AG04450 (cell line): ENCODE measurements around the gene SH3PXD2A. TPM values are rescaled to one million over a fixed set of nuclear protein-coding genes. Genes with fewer than 3 reads are reported as not detected.

Experiments used
- CTCF ChIA-PET: fragments of 300-600, 350-600 bp; formaldehyde crosslinking; extraction: SDS; loops from one replicate; lab custom pipeline; 2022; ENCODE audit warnings: antibody characterized with exemption, inconsistent platforms; lab: Charles Lee
- POLR2A ChIA-PET: fragments of 350-600 bp; formaldehyde crosslinking; extraction: SDS; loops from one replicate; lab custom pipeline; 2021; ENCODE audit warnings: antibody characterized with exemption, inconsistent platforms; lab: Yijun Ruan, JAX
- DNase-seq: peaks from one replicate; pipeline ENCODE4 v3.0.0-alpha.2; 2011; ENCODE audit warnings: low read depth, low spot score
- H3K27ac ChIP-seq: one replicate; pipeline ENCODE4 v1.5.1; 2012; ENCODE audit warnings: low read depth, low read length, control low read depth
- H3K27me3 ChIP-seq: one replicate; pipeline ENCODE4 v1.6.0; 2012; ENCODE audit warnings: low read length; ENCODE audit not compliant: control insufficient read depth, insufficient read depth
- H3K4me3 ChIP-seq: 2 replicates; pipeline ENCODE4 v1.5.1; 2011; ENCODE audit warnings: mild to moderate bottlenecking, low read depth, low read length, control low read depth
- H3K9me3 ChIP-seq: 2 replicates; pipeline ENCODE4 v1.5.1; 2012; ENCODE audit warnings: low read length; ENCODE audit not compliant: control insufficient read depth, insufficient read depth
- CTCF ChIP-seq: IDR thresholded peaks from 2 replicates; pipeline ENCODE4 v1.5.1; 2011; ENCODE audit warnings: low read depth, low read length, control low read depth, inconsistent platforms
- polyA plus RNA-seq: library from polyadenylated mRNA; depleted of rRNA; stranded (reverse); fragments of >200 nt; gene quantifications from 2 replicates; pipeline ENCODE4 v1.2.3, GENCODE V29; 2011

The SH3PXD2A gene
- polyA plus RNA-seq, 1 experiment = 22.9 TPM

- H3K27me3 ChIP-seq = no peaks in the 10 kb centered on the region
- ChIA-PET POLR2A (interaction anchor here (0.6 to 1.2 kb wide), 4 partner anchors 9 to 1354 kb away, joined by 3 to 5 read pairs (median 4); no protein-coding TSS in a partner anchor), CTCF (interaction anchor here (3.2 kb wide), 1 partner anchor 9 kb away, joined by 20 read pairs; no protein-coding TSS in a partner anchor)
- TF ChIP-seq CTCF = no peak
- H3K9me3 ChIP-seq = no peaks in the 10 kb centered on the region; the same call in 1 of the 2 replicates
- DNase-seq = peak; percentile 79
- H3K4me3 ChIP-seq = peak overlapping the region; percentile 75
- H3K27ac ChIP-seq = peak overlapping the region; percentile 100
Observed at GRCh38 chr10:103676851-103677417, 178.4 kb downstream of the SH3PXD2A start.

- no peaks in the 10 kb centered on the region for H3K27me3 ChIP-seq
- POLR2A ChIA-PET = interaction anchor here (0.6 to 1.2 kb wide), 4 partner anchors 9 to 1353 kb away, joined by 3 to 5 read pairs (median 4); no protein-coding TSS in a partner anchor
- peak overlapping the region; percentile 100 for H3K27ac ChIP-seq
- no peak for DNase-seq
- peak overlapping the region; percentile 75 for H3K4me3 ChIP-seq
- CTCF ChIA-PET = interaction anchor here (1.6 to 3.2 kb wide), 2 partner anchors 10 kb away, joined by 8 to 20 read pairs; no protein-coding TSS in a partner anchor
- no peak for TF ChIP-seq CTCF
- no peaks in the 10 kb centered on the region; the same call in 1 of the 2 replicates for H3K9me3 ChIP-seq
Observed at GRCh38 chr10:103676058-103676785, 179.2 kb downstream of the SH3PXD2A start.

GRCh38 chr10:103673606-103674005, 181.8 kb downstream of the SH3PXD2A start:
- TF ChIP-seq CTCF = no peak
- H3K27me3 ChIP-seq = no peaks in the 10 kb centered on the region
- ChIA-PET CTCF (no interaction called here), POLR2A (no interaction called here)
- DNase-seq = no peak
- H3K9me3 ChIP-seq = no peaks in the 10 kb centered on the region; the same call in 1 of the 2 replicates
- H3K4me3 ChIP-seq = no peak overlapping the region
- no peak overlapping the region for H3K27ac ChIP-seq

GRCh38 chr10:103672345-103672744, 183.0 kb downstream of the SH3PXD2A start:
- Histone ChIP-seq H3K4me3 (no peak overlapping the region), H3K9me3 (no peaks in the 10 kb centered on the region), H3K27me3 (no peaks in the 10 kb centered on the region), H3K27ac (no peak overlapping the region)
- TF ChIP-seq CTCF = no peak
- ChIA-PET POLR2A (interaction anchor here (0.6 kb wide), 1 partner anchor 71 kb away, joined by 5 read pairs; no protein-coding TSS in a partner anchor), CTCF (no interaction called here)
- no peak for DNase-seq
